Cardiac fibroblast (primary cell): ENCODE measurements around the gene DGKZ.
A peak's percentile ranks its signal among the peaks of the same experiment; 100 is the strongest.

Experiments used
- DNase-seq, 2 donors: peaks; one replicate each; pipeline versions ENCODE4 v3.0.0 to v3.0.0-alpha.2; 2010; ENCODE audit warnings: low read depth in 2 of 2
- H3K4me3 ChIP-seq, 2 donors: replicated peaks in 1 of 2; 1 replicate in 1 of 2; 2 replicates in 1 of 2; pipeline ENCODE4 v1.5.1; 2011; ENCODE audit warnings: low read depth in 2 of 2, low read length in 2 of 2, mild to moderate bottlenecking in 2 of 2, moderate library complexity in 1 of 2
- TF ChIP-seq, protein P1 (sequence below): IDR thresholded peaks from one replicate; pipeline ENCODE4 v1.5.1; 2011; ENCODE audit warnings: low read depth, mild to moderate bottlenecking, low read length, inconsistent platforms

DGKZ gene

DNA sequence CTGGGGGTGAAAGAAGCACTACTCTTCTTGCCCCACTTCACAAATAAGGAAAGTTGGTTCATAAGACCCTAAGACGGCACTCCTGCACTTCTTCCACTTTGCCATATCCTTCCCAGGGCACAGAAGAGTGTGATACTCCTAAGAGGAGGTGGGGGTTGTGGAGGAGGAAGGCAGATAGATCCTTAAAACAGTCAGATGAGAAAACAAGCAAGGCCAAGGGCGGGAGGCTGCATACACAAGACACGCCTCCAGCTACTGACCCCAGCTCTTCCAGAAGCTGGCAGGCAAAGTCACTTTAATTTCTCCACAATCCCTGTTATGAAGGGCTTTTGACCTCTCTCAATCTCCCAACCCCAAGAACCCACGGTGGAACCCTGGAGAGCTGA, 46.0 kb downstream of the DGKZ start:
- no peak overlapping the region for H3K4me3 ChIP-seq
- TF ChIP-seq, protein P1, sequence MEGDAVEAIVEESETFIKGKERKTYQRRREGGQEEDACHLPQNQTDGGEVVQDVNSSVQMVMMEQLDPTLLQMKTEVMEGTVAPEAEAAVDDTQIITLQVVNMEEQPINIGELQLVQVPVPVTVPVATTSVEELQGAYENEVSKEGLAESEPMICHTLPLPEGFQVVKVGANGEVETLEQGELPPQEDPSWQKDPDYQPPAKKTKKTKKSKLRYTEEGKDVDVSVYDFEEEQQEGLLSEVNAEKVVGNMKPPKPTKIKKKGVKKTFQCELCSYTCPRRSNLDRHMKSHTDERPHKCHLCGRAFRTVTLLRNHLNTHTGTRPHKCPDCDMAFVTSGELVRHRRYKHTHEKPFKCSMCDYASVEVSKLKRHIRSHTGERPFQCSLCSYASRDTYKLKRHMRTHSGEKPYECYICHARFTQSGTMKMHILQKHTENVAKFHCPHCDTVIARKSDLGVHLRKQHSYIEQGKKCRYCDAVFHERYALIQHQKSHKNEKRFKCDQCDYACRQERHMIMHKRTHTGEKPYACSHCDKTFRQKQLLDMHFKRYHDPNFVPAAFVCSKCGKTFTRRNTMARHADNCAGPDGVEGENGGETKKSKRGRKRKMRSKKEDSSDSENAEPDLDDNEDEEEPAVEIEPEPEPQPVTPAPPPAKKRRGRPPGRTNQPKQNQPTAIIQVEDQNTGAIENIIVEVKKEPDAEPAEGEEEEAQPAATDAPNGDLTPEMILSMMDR: no peak
- DNase-seq: no peak

DNA sequence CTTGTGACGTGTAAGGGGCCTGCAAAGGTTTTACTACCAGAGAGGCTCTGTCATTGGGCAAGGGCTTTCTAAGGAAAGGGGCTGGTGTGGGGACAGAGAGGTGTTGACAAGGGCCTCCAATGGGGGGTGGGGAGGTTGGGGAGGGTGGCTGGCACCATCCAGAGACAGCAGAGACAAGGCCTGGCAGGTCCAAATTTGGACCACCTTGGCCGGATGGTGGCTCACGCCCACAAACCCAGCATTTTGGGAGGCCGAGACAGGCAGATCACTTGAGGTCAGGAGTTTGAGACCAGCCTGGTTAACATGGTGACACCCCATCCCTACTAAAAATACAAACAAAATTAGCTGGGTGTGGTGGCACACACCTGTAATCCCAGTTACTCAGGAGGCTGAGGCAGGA, 46.5 kb downstream of the DGKZ start:
- no peak for DNase-seq
- TF ChIP-seq, protein P1: no peak
- no peak overlapping the region for H3K4me3 ChIP-seq

DNA sequence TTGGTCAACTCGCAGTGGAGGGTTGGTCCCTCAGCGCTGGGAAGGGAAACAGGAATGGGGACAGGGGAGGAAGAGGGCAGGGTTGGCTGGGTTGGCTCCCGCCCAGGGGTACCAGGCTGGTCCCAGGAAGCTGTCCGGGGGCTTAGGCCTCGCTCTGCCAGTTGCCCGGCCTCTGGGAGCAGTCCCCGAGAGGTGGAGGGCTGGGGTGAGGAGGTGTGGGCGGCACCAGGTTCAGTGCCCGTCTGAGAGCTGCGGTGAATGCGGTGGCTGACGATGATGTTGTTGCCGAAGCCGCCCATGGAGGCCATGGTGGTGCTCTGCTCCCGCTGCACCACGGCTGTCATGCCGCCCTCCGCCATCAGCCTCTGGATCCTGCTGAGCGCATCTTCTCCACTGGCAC, 50.3 kb downstream of the DGKZ start:
- TF ChIP-seq, protein P1: no peak
- no peak overlapping the region for H3K4me3 ChIP-seq
- no peak for DNase-seq

DNA sequence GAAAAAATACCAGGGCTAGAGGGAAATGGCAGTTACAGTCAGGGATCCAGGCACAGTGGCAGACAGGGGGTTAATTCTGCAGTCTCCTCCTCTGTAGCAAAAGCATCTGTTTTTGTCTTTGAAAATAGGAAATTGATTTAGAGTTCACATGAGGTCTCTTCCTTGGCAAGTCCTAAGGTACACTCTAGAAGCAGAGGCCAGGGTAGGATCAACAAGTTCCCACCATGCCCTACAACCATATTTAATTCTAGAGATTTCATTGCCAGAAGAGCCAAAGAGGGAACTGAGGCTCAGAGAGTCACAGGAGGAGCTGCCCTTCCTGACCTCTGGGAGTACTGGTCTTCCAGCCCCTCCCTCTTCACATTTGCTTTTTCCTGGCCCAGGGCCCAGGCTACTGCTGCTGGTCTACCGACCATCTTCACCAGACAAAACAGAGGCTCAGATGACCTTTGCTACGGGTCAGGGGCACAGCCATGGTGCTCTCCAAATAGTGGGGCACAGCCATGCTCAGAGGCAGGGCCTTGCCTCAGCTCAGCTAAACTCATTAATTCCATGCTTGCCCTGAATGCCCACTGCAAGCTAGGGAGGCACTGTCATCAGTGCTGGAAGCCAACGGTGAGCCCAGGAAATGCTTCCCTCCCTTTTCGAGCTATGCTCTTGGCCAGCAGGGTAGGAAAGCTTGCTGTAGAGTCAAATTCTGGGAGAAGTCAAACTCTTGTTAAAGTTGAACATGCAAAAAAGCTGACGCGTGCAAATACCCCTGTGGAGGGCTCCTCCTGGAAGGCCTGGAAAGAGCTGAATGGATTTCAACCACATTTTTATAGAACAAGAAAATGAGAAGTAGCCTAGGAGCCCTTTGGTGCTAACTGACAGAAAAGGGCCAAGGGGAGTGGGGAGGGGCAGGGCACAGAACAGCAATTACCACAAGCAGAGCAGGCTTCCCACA, 56.0 kb downstream of the DGKZ start:
- no peak for DNase-seq
- no peak overlapping the region for H3K4me3 ChIP-seq
- TF ChIP-seq, protein P1: no peak

DNA sequence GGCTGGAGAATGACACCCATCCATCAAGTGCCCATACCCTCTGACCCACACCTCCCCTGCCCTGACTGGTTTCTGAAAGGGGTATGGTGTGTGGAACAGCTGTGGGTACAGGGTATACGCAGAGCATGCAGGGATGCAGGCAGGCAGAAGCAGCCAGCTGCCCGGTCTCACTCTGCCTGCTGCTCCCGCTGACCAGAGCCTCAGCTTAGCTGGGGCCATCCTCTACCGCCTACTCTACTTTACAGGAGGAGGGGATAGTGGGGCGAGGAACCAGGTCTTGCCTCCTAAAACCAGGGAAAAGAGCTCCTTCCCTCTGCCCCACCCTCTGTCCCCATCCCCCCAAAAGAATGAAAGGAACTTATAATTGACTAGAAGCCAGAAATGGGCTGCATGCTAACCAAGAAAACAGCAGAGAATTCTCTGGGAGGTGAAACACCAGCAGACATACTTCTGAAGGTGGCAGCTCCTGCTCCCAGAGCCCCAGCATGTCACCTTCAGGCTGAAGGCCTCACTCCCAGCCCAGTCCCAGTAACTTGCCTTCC, 57.3 kb downstream of the DGKZ start:
- DNase-seq: peak in 1 of 2 donors; percentile 18
- TF ChIP-seq, protein P1: no peak
- no peak overlapping the region for H3K4me3 ChIP-seq

DNA sequence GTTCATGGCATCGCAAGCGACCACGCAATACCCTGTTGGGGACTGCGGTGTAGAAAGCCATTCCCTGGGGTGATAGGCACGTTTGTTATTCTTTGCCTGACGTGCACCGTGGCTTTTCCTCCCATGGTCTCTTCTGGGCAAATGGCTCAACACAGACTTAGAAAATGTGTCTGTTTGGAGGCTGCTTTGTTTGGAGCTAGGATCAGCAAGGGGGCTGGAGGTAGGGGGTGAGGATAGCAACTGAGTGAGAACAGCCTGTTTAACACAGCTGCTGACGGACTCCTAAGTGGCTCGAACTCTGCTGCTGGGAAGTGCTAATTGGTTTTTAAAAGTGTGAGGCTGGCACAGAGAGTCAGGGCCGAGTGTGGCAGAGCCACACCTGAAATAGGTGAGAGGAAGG, 60.4 kb downstream of the DGKZ start:
- TF ChIP-seq, protein P1: no peak
- DNase-seq: no peak
- no peak overlapping the region for H3K4me3 ChIP-seq
